DMS 273 (cell line): ENCODE data around the gene KCNIP4.
A peak's percentile ranks its signal among the peaks of the same experiment; 100 is the strongest.
"Not testable (repeated sequence)": the region's sequence is repeated elsewhere in the genome, so short reads cannot be mapped to it uniquely, and the experiment has no call there.

Experiments used
- DNase-seq: peaks from one replicate; lab custom pipeline; 2025; ENCODE audit not compliant: unreplicated experiment; lab: John Stamatoyannopoulos, UW

The KCNIP4 gene

GRCh38 chr4:21948347-21949072 lies at the start of gene KCNIP4:
KCNIP4 (minus strand) TSS chr4:21948772.
- DNase-seq = peak; percentile 60

- not testable (repeated sequence) for DNase-seq
These were observed 48.0 kb upstream of the KCNIP4 start for GRCh38 chr4:21996618-21997017.

GRCh38 chr4:21992330-21992729 lies 43.8 kb upstream of the KCNIP4 start:
- no peak for DNase-seq

GRCh38 chr4:21991562-21991961 lies 43.0 kb upstream of the KCNIP4 start:
- no peak for DNase-seq

GRCh38 chr4:21991050-21991449 lies 42.5 kb upstream of the KCNIP4 start:
- no peak for DNase-seq

- DNase-seq = no peak
These were observed 40.8 kb upstream of the KCNIP4 start for GRCh38 chr4:21989351-21989750.

- no peak for DNase-seq
These were observed 37.7 kb upstream of the KCNIP4 start for GRCh38 chr4:21986307-21986706.

- DNase-seq = no peak
These were observed 33.5 kb upstream of the KCNIP4 start for GRCh38 chr4:21982087-21982486.

GRCh38 chr4:21979196-21979595 lies 30.6 kb upstream of the KCNIP4 start:
- DNase-seq = no peak

- no peak for DNase-seq
These were observed 27.6 kb upstream of the KCNIP4 start for GRCh38 chr4:21976166-21976565.

- no peak for DNase-seq
These were observed 25.3 kb upstream of the KCNIP4 start for GRCh38 chr4:21973850-21974249.

GRCh38 chr4:21964762-21965319 lies 16.3 kb upstream of the KCNIP4 start:
- no peak for DNase-seq

- no peak for DNase-seq
These were observed 14.1 kb upstream of the KCNIP4 start for GRCh38 chr4:21962691-21963090.

- DNase-seq = no peak
These were observed 12.2 kb upstream of the KCNIP4 start for GRCh38 chr4:21960793-21961192.

GRCh38 chr4:21954916-21955315 lies 6.3 kb upstream of the KCNIP4 start:
- DNase-seq = peak; percentile 0

GRCh38 chr4:21953653-21954052 lies 5.1 kb upstream of the KCNIP4 start:
- no peak for DNase-seq

GRCh38 chr4:21952549-21952948 lies 4.0 kb upstream of the KCNIP4 start:
- DNase-seq = no peak

GRCh38 chr4:21949073-21949457 lies 493 bp upstream of the KCNIP4 start:
- peak; percentile 11 for DNase-seq

GRCh38 chr4:21947791-21948346 lies 703 bp downstream of the KCNIP4 start:
- no peak for DNase-seq

- DNase-seq = no peak
These were observed 1.7 kb downstream of the KCNIP4 start for GRCh38 chr4:21946858-21947257.

GRCh38 chr4:21921526-21922180 lies 26.9 kb downstream of the KCNIP4 start:
- no peak for DNase-seq

GRCh38 chr4:21915761-21916160 lies 32.8 kb downstream of the KCNIP4 start:
- no peak for DNase-seq
